Hematopoietic multipotent progenitor cell treated with erythropoietin and hydrocortisone succinate and interleukin-3 and kit ligand, for 17 days (in vitro differentiated cells): ENCODE data around the gene EIF3F.

ENCODE experiments used
- DNase-seq: peaks from one replicate; pipeline ENCODE4 v3.0.0-alpha.2; 2015; ENCODE audit warnings: low spot score

Gene EIF3F

DNA sequence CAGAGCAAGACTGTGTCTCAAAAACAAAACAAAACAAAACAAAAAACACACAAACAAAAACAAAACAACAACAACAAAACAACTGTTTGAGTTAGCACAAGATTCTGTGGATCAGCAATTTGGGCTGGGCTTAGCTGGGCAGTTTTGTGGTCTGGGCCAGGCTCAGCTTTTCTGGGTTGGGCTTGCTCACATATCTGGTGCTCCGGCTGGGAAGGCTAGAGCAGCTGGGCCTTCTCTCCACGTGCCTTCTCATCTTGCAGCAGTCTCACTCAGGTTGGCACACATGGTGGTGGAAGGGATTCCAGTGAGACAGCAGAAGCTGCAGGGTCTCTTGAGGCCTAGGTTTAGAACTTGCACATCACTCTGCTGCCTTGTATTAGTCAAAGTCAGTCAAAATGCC is 35.7 kb downstream of the EIF3F start:
- no peak for DNase-seq

DNA sequence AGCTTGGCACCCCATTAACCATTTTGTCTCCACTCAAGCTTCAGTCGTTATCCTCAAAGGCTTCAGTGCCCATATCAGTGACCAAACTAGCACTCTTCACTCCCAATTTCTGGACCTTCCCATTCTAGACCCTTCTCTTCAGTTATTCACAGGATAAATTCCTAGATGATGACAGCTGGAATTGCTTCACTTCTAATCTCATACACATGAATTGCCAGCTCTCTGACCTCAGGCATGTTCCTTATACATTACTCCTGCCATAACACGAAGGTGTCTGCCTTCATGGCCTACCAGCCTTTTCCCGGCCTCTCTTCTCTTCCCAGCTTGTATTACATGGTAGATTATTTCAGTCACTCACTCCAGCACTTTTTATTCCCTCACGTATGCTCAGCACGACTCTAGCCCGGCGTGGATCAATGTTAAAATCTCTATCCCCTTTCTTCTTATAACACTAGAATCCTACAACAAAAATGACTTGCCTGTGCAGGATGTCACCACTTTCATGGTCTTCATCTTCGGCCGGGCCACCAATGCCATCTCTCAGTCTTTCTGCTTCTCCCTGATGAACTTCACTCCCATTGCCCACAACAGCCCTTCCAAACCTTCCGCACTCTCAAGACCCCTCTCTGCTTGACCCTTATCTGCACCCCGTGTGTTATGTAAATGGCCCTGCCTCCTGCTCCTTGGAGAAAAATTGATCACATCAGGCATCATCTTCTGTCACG is 36.9 kb downstream of the EIF3F start:
- no peak for DNase-seq

DNA sequence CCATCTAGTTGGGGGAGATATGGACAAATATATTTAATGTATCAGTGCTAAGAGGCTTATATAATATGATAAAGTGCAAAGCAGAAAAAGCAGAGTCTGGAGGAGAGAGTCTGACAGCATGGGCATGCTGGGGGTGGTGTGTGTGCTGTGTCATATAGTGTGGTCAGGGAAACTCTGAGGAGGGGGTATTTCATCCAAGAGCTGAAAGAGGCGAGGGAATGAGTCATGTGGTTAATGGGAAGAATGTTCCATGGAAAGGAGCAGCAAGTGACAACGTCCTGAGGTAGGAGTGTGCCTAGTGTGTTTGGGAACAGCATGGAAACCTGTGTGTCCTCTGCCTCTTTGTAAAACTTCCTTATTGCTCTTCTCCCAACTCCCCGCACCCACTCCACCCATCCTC is 38.0 kb downstream of the EIF3F start:
- no peak for DNase-seq

DNA sequence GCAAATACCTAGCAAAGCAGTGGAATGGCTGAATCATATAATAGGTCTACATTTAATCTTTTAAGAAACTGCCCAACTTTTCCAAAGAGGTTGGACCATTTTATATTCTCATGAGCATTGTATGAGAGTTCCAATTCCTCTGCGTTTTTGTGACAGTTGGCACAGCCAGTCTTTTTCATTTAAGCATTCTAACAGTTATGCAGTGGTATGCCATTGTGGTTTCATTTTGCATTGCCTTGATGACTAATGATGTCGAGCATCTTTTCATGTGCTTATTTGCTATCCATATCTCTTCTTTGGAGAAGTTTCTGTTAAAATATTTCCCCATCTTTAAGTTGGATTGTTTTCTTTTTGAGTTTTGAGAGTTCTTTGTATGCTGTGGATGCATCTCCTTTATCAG is 38.7 kb downstream of the EIF3F start:
- DNase-seq, result no peak

DNA sequence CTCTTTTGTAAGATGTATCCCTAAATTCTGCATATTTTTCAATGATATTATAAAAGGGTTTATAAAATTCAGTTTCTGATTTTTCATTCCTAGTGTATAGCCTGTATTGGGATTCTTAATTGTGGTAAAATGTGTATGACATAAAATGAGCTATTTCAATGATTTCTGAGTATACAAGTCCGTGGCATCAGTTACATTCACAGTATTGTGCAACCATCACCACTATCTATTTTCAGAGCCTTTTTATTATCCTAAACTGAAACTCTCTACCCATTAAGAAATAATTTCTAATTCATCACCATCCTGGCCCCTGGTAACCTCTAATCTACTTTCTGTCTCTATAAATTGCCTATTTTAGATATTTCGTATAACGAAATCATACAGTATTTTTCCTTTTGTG is 39.8 kb downstream of the EIF3F start:
- no peak for DNase-seq

DNA sequence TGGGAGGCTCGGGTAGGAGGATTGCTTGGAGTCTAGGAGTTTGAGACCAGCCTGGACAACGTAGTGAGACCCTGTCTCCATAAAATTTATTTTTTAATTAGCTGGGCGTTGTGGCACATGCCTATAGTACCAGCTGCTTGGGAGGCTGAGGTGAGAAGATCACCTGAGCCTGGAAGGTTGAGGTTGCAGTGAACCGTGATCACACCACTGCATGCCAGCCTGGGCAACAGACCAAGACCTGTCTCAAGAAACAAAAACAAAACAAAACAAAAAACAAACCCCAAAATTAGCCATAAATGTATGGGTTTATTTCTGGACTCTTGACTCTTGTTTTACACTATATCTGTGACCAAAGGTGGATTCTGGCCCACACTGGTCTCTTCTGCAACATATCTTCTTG is 41.6 kb downstream of the EIF3F start:
- DNase-seq, result no peak

DNA sequence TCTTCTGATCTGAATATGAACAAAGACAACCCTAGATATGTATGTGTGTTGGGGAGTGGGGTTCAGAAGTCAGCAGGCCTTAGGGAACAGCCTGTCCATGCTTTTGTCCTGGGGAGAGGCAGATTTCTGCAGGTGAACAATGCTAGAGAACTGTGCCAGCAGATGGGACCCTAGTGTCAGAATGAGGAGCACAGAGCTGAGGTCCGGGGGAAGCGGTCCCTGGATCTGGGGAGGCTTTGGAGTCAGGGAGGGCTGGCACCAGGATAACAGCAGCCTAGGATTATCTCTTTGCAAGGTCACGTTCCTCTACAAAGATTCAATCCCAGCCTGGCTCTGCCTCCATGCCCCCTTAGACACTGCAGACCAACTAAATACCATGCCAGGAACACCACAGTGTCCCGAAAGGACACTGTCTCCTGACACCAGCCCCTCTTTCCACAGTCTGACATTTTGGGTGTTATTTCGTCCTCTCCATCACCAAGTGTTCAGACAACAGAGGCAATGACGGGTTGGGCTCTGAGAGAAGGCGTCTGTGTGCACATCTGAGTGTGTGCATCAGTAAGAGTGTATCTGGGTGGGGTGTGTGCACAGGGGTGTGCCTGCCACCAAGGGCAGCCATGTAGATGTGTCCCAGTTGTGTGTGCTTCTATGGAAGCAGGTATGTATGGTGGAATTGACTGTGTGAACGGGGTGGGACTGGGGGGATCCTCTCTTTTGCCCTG is 43.5 kb downstream of the EIF3F start:
- no peak for DNase-seq

DNA sequence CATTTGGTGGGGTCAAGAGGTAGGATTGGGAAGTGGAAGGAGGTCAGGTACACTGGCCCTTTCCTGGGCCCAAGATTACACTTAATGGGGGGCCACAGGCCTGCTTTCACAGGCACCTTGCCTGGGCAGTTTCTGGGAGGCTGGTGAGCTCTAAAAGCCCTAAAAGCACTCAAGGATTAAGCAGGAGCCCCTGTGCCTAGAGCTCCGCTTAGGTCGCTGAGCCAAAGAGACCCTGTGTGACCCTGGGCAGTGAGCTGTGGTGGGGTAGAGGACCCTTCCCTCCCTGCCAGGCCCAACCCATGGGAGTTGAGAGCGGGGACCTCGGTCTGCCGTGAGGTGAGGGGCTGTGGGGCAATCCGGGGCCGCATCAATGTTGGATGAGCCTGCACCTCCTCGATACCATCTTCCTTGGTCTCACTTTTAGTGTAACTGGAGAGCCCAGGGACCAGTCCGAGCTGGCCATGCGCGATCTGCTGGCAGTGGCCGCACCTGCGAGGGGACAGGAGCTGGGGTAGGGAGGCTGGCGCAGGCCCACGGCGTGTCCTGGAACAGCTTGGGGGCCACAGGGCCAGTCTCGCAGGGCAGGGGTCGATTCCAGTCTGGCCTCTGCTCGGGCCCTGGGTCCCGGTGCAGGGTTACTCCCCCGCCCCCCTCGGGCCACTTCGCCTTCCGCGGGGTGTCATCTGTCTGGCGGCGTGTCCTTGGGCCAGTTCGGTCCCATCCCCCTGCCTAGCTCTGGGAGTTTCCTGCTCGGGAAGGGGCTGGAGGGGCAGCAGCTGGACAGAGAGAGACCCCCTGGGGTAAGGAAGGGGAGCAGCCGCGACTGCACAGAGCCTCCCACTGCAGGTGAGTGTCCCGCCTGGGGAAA is 44.3 kb downstream of the EIF3F start:
- DNase-seq, result no peak

DNA sequence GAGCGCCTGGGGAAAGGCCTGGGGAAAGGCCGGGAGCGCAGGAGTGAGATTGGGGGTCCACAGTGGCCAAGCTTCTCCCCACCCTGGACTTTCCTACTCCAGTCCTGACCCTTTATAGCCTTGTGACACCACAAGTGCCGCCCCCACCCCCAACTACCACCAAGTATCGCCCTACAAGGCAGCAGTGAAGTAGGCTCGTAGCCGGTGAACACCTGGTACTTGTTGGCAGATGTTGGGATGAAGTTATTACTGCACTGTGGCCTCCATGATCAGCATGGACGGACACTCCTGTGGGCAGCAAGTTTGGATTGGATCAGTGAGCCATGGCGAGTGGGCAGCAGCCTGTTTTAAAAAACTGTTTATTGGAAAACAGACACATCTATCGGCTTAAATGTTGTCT is 45.0 kb downstream of the EIF3F start:
- no peak for DNase-seq

DNA sequence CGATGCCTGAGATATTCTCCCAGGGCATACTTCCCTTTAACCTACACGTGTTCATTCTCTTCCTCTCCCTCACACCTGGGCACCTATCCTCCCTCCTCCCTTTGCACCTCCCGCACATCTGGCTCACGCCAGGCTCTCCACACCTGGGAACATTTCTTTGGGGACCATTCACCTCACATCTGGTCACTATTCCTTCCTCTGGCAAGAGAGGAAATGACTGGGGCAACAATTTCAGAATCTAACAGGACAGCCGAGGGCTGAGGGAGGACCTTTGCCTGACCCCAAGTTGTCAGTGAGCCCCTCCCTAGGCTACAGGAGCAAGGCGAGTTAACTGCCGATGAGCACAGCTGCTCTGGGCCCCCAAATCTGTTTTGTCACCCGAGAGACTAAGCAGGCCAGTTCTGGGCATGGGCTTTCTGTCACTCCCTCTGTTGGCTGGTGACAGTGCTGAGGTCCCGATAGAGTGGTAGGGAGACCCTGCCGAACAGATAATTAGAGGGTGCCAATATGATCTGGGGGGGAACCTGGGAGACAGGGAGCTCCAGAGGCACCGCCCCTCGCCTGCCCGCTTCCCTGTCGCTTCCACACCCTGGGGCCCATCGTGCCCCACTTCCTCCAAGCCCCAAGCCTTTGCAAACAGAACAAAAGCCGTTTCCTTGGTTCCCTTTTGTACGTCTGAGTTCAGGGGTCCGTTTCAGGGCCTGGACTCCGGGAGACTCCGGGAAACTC is 45.6 kb downstream of the EIF3F start:
- DNase-seq, result no peak

DNA sequence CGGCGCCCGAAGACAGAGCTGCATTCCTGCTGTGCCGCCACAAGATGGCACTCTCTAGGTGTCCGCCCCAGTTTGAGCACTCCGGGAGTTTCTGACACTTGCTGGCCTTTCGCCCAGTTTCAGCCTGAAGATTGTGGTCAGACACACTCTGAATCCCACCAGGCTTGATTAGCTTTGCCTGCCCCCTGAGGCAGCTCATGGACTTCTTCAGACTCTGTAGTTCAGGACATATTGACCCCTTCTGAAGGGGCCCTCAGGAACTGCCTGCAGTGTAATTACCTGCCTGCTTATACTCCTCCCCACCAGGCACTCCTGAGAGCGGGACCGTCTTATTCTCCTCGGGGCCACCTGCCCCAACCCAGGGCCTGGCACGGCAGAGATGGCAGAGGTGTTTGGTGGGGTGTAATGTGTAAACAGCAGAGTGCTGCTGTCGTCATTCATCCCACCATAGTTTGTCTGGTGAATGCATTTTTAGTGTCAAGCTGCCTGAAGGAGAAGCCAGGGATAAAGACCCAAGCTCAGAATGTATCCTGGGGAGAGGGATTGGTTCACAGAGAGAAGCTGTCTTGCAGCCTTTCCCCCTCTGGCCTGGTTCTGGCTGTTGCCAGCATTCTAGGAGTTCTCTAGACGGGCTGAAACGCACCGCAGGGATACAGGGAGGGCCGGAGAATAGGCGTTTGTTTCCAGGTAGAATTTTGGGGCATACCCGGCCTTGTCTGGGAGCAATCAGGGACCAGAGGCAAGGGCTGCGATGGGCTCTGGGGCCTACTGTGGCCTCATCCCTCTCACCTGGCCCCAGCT is 46.4 kb downstream of the EIF3F start:
- peak; percentile 50 for DNase-seq

DNA sequence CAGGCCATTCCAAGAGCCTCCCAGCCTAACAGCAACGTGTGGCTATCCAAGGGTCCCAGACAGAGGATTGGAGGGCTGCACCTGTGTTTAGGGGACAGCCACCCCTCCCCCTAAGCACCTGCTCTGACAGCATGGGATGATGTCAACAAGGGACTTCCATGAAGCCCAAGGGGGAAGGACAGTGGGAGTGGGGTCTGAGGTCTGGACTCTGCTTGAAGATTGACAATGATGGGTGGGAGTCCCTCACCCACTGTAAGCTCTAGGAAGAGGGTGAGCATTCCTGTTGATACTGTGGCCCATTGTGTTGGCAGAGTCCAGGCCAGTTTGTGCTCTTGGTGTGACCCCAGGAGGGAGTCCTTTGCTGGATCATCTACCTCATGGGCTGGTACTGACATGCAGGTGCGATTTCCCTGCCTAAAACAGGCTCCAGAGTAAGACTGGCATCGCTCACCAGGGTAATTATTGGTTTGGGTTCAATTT is 47.0 kb downstream of the EIF3F start:
- no peak for DNase-seq

DNA sequence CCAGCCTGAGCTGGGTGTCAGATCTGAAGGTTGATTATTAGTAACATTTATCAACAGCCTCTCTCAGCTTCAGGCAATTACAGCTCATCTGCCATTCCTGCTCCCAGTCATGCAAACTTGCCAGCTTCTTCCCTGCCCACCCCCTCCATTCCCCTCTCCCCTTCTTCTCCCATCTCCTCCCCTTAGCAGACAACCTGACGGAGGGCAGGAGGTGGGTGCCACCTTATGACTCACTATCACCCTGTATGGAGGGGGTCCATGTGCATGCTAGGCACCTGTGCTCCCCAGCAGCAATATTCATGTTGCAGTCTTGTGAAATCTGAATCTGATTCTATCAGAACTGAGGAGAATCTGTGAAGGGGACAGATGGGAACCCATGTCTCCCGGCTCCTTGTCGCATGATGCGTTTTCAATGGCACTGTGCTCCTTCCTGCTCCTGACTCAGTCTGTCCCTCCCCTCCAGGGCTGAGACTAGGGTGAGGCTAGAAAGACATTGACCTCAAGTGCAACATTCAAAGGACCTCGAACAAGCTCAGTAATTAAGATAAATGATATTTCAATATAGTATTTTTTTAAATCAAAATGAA is 47.6 kb downstream of the EIF3F start:
- no peak for DNase-seq

DNA sequence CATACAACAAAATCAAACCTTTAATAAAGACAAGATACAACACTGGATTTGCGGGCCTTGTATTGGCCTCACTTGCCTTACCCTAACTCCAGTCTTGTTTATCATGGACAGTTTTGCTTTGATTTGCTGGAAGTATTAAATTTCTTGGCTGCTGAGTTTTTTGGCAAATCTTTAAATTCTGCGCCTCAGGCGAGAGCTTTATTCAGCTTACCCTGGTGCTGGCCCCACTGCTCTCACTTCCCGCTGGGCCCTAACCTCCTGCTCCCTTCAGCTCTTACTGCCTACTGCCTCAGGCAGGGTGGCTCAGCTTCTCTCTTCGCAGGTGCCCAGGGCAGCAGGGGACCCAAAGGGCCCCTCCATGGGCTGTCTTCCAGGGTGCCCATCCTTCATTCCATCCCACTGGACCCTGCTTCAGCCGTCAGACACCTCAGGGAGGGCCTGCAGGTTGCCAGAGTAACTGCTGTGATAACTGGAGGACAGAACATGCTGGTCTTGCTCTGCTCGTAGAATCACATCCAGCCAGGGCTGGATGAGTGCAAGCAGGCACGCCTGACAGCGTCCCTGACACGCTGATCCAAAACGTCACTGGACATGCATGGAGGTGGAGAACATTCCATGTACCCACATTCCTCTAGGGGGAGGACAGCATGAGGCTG is 48.2 kb downstream of the EIF3F start:
- no peak for DNase-seq

DNA sequence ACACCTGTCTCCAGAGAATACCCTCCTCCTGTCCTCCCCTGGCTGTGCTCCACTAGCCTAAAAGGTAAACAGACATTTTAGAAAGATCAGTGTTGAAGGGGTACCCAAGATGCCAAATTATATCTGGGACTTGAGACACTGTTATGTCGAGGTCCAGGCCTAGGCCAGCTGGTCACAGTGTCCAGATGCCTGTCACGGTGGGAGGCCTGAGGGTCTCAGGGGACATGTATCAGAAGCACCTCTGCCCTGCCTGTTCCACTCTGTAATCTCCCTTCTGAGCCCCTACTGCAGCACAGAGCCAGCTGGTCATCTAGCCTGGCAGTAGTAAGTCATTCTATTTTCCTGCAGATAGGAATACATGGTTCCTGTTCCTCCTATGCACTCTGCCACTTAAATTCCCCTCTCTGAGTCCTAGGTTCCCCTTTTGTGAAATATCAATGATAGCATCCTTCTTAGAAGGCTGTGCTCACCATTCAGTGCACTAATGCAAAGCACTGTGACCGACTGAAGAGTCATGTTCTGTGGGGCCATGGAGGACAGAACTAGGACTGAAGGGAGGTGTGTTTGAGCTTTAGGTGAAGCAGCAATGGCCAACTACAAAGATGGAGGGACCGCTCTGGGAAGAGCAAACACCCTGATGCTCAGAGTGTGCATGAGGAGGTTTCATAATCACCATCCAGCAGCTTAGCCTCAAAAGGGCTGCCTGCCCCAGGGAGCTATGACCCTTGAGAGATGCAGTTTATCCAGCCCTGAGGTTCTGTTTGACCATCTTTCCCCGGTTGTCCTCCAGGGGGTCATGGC is 49.1 kb downstream of the EIF3F start:
- no peak for DNase-seq

DNA sequence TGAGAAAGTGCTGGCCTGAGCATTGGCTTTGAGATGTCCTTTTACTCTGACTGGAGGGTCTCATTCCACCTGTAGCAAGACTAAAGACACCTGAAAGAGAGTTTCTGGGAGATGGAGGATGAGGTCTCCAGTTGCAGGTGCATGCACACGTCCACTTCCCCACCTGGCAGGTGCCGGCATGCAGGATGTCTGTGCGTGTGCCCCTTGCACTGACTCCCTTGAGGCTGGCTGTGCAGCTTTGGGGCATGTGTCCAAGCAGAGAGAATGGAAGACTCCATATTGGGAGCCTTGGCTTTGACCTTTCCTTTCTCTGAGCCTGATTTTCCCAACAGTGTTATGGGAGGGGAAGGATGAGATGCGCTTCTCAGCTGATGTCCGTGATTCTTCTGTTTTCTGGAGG is 49.8 kb downstream of the EIF3F start:
- DNase-seq, result no peak

DNA sequence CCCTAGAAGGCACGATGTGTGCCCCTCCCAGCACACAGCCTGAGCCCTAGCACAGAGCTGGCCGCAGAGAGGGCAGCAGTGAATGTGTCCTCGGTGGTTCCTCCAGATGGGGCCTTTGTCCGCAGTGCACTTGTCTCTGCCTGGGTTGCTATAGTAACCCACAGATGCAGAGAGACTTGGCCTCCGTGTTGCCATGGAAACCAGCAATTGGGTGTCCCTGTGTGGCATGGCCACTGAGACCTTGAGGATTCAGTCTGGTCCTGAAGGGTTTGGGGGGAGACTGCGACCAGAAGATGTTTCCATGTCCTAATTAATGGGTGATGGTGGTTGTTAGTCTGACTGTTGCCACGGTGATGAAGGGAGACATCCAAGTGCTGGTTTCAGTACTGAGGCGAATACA is 51.3 kb downstream of the EIF3F start:
- no peak for DNase-seq

DNA sequence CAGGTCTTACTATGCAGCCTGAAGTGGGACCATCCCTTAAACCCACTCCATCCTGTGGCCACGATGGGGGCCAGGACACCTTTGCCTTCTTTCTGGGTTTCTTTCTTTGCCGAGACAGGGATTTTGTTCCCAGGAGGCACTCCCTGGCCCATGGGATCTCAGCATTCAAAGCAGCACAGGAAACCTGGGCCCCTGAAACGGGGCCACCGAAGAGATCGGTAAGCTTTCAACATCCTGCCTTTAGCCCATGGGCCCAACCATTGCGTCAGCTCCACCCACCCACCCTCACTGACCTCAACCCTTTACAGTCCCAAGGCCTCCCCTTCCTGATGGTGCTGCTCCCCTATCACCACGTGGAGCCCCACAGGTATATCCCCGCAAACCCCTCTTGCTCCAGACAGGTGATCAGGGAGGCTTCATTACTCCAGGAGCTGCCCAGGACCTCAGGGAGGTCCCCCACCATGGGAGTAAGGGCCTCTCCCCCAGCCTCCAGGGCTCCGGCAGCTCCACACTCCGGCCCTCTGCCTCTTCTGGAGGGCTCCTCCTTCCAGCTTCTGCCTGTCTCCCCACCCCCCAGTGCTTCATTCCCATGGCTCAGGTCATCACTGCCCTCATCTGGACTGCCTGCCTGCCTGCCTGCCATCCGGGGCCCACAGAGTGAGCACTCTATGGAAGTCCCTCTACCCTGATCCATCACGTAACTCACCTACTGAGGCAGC is 51.8 kb downstream of the EIF3F start:
- no peak for DNase-seq
